Osteocyte (in vitro differentiated cells): ENCODE measurements around the gene SSBP1. TPM values are rescaled to one million over a fixed set of nuclear protein-coding genes. Genes with fewer than 3 reads are reported as not detected.

ENCODE experiments used
- DNase-seq: peaks from one replicate; pipeline ENCODE4 v3.0.0; 2021; ENCODE audit warnings: mixed read lengths; ENCODE audit not compliant: unreplicated experiment; ENCODE audit errors: extremely low spot score
- H3K27ac Mint-ChIP-seq: one replicate; pipeline ENCODE4 v1.8.0; 2021; ENCODE audit warnings: mild to moderate bottlenecking, mixed read lengths; ENCODE audit not compliant: unreplicated experiment
- H3K27me3 Mint-ChIP-seq: one replicate; pipeline ENCODE4 v1.8.0; 2021; ENCODE audit warnings: mixed read lengths; ENCODE audit not compliant: unreplicated experiment
- H3K36me3 Mint-ChIP-seq: one replicate; pipeline ENCODE4 v1.8.0; 2021; ENCODE audit warnings: mixed read lengths; ENCODE audit not compliant: unreplicated experiment
- H3K4me1 Mint-ChIP-seq: one replicate; pipeline ENCODE4 v1.8.0; 2021; ENCODE audit warnings: mixed read lengths; ENCODE audit not compliant: unreplicated experiment
- H3K4me3 Mint-ChIP-seq: one replicate; pipeline ENCODE4 v1.8.0; 2021; ENCODE audit warnings: mild to moderate bottlenecking, moderate library complexity, mixed read lengths; ENCODE audit not compliant: unreplicated experiment
- H3K9me3 Mint-ChIP-seq: one replicate; pipeline ENCODE4 v1.8.0; 2021; ENCODE audit warnings: mixed read lengths; ENCODE audit not compliant: unreplicated experiment
- CTCF ChIP-seq: fragments of 200-600 bp; sonication (generic); IDR thresholded peaks from 2 replicates; pipeline ENCODE4 v1.5.0; 2021; ENCODE audit warnings: antibody characterized with exemption, mild to moderate bottlenecking, moderate library complexity
- total RNA-seq: library from RNA; stranded (reverse); gene quantifications from 2 replicates; pipeline ENCODE4 v1.2.1, GENCODE V29; 2021

The SSBP1 gene
- total RNA-seq, 1 donor from 2014 or later, result 112 TPM

GRCh38 chr7:141709749-141710148, 28.4 kb upstream of the SSBP1 start:
- Mint-ChIP-seq H3K4me3 (no peak overlapping the region), H3K36me3 (no peaks in the 10 kb centered on the region), H3K4me1 (peaks cover 9% of the 10 kb centered on the region), H3K27ac (no peak overlapping the region), H3K27me3 (no peaks in the 10 kb centered on the region), H3K9me3 (no peaks in the 10 kb centered on the region)
- TF ChIP-seq CTCF, result no peak
- DNase-seq, result no peak

GRCh38 chr7:141710301-141710700, 27.9 kb upstream of the SSBP1 start:
- no peak overlapping the region for H3K4me3 Mint-ChIP-seq
- no peaks in the 10 kb centered on the region for H3K9me3 Mint-ChIP-seq
- no peak for TF ChIP-seq CTCF
- peaks cover 3% of the 10 kb centered on the region for H3K4me1 Mint-ChIP-seq
- DNase-seq, result no peak
- H3K27me3 Mint-ChIP-seq, result no peaks in the 10 kb centered on the region
- H3K27ac Mint-ChIP-seq, result no peak overlapping the region
- H3K36me3 Mint-ChIP-seq, result no peaks in the 10 kb centered on the region

GRCh38 chr7:141712603-141713255, 25.4 kb upstream of the SSBP1 start:
- Mint-ChIP-seq H3K36me3 (no peaks in the 10 kb centered on the region), H3K27ac (no peak overlapping the region), H3K27me3 (no peaks in the 10 kb centered on the region), H3K9me3 (no peaks in the 10 kb centered on the region), H3K4me3 (no peak overlapping the region), H3K4me1 (no peaks in the 10 kb centered on the region)
- DNase-seq, result no peak
- no peak for TF ChIP-seq CTCF

GRCh38 chr7:141713890-141714289, 24.3 kb upstream of the SSBP1 start:
- no peak overlapping the region for H3K27ac Mint-ChIP-seq
- no peak for TF ChIP-seq CTCF
- no peak overlapping the region for H3K4me3 Mint-ChIP-seq
- no peaks in the 10 kb centered on the region for H3K9me3 Mint-ChIP-seq
- H3K36me3 Mint-ChIP-seq, result no peaks in the 10 kb centered on the region
- H3K4me1 Mint-ChIP-seq, result no peaks in the 10 kb centered on the region
- no peak for DNase-seq
- peaks cover 6% of the 10 kb centered on the region for H3K27me3 Mint-ChIP-seq

- Mint-ChIP-seq H3K27me3 (peaks cover 6% of the 10 kb centered on the region), H3K27ac (no peak overlapping the region), H3K4me1 (no peaks in the 10 kb centered on the region), H3K9me3 (no peaks in the 10 kb centered on the region), H3K4me3 (no peak overlapping the region), H3K36me3 (no peaks in the 10 kb centered on the region)
- TF ChIP-seq CTCF, result no peak
- no peak for DNase-seq
These were observed 23.6 kb upstream of the SSBP1 start for GRCh38 chr7:141714571-141714970.
